ENCODE data around the gene WHRN.

Gene WHRN

DNA sequence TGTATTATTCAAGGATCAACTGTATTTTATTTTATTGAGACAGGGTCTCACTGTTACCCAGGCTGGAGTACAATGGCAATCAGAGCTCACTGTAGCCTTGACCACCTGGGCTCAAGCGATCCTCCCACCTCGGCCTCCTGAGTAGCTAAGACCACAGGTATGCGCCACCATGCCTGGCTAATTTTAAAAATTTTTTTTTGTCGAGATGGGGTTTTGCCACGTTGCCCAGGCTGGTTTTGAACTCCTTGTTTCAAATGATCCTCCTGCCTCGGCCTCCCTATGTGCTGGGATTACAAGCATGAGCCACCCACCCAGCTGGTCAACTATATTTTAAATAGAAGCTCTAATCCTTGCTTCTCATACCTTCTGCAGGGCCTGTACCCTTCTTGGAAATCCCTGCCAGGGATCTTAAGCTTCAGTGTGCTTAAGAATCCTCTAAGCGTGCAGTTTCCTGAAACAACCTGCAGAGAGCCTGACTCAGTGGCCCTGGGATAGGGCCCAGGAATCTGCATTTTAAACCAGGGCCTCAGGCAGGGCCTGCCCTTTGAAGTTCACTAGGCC, 120.4 kb downstream of the WHRN start:
- FAIRE-seq (no peak), DNase-seq (ENCODE audit: low spot score) (peak; percentile 24)

- no peak for FAIRE-seq
These were observed 120.9 kb downstream of the WHRN start for GRCh38 chr9:114384341-114384740.

GRCh38 chr9:114383521-114384231, 121.6 kb downstream of the WHRN start:
- FAIRE-seq (no peak), DNase-seq (ENCODE audit: low spot score) (no peak)

More at GRCh38 chr9:114384341-114384740, 120.9 kb downstream of the WHRN start:
- DNase-seq (ENCODE audit: low spot score): no peak

GRCh38 chr9:114382699-114383520, 122.4 kb downstream of the WHRN start:
- no peak for DNase-seq (ENCODE audit: low spot score)
- no peak for FAIRE-seq

DNA sequence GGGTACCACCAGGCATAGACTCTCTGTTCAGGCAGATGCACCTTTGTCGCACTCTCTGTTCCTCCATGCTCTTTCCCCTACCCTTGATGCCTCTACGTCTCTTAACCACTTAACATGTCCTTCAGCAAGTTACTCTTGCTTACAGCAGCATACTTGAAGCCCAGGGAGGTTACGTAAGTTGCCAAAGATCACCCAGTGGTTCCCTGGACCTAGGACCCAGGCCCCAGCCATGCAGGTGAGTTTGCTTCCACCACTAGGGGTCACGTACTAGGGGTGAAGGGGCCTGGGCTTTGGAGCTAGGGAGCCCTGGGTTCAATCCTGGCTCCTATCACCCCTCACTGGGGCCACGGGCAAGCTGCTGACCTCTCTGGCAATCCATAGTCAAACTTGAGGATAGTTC, 126.4 kb downstream of the WHRN start:
- no peak for DNase-seq (ENCODE audit: low spot score)

DNA sequence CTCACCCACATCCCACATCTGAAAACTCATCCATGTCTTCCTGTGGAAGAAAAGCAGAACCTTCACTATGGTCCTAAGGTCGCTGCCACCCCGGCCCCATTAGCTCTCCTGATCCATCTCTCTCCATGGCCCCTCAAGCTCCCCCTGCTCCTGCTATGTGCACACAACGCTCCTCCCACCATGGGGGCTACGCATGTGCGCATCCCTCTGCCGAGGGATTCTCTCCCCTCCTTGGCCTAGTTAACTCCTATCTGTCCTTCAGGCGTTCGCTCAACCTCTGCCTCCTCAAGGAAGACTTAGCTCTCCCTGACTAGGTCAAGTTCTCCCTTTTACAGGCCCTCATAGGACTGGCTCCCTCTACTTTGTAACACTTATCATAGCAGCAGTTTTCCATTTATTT, 127.3 kb downstream of the WHRN start:
- DNase-seq (ENCODE audit: low spot score): no peak
- FAIRE-seq: no peak

More for the DNA sequence above, 126.4 kb downstream of the WHRN start:
- FAIRE-seq: no peak

DNA sequence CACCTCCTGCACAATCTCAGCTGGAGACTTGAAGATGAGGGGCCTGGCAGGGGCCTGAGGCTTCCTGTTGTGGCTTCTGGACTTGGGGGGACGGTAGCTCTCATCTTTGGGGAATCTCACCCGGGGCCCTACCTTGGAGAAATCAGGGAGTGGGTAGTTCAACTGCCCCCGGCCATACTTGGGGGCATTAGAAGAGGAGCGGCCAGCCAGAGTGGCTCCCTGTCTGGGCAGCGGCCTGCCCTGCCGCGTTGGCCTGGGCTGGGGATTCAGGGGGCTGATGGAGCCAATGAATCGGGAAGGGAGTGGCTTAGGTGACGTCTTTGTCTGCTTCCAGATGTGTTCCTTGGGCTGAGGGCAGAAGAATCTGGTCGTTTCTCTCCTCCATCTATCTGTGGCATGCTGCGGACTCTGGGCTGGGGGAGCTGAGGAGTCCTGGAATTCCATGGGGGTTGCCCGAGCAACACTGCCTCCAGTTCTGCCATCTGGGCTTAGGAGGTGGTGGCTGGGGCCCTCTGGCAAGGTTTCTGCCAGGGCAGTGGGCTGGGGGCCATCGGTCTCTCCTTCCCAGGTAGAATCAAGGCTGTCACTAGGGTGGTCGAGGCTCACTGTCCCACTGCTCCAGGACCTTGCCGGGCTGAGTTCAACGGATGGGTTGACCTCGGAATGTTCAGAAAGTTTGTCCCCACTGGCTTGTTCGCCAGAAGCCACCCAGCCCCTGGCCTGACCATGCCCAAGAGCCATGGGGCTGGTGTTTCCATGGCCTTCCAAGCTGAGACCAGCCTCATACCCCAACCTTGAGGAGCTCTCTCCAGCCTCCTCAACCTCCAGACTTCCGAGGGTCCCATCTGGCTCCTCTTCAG, 128.5 kb downstream of the WHRN start:
- FAIRE-seq: no peak
- no peak for DNase-seq (ENCODE audit: low spot score)

GRCh38 chr9:114375386-114376175, 129.7 kb downstream of the WHRN start:
- FAIRE-seq (no peak), DNase-seq (ENCODE audit: low spot score) (no peak)

DNA sequence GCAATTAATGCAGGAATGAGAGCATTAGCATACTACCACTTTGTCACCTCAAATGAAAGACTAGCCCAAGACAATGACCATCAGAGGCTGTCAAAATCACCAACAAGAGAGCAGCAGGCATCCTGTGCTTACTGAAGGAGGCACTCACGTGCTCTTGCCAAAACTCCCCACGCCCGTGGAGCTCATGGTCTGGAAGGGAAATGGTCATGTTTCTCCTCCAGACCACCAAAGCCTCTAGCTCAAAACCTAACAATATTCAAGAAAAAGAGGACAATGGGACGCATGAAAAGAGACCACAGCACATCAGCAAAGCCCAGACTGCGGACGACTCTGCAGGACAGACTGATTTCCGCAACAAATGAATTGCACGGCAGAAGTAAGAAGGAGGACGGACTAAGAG, 130.3 kb downstream of the WHRN start:
- no peak for FAIRE-seq
- no peak for DNase-seq (ENCODE audit: low spot score)

- DNase-seq (ENCODE audit: low spot score): no peak
- FAIRE-seq: no peak
These were observed 131.1 kb downstream of the WHRN start for GRCh38 chr9:114373960-114374730.

DNA sequence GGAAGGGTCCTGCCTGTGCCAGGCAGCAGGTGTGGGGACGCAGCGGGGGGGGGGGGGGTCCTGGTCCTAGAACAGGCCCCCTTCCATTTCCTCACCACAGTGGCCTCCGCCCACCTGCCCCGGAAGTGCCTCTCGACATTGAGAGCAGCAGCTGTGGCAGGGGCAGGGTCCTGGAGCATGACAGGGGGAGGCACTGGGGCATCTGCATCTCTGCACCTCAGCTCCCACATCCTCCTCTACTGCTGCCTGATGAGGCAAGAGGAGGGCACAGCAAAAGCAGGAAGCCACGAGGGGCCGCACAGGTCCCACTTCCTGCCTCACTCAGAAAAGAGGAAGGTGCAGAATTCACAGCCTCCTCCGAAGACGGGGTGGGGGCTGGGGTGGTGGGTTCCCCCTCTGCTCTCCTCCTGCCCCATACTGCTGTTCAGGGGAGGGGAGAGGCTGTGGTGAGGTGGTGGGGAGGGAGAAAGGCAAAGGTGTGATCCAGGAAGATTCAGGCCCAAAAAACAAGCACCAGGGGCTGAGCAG, 132.3 kb downstream of the WHRN start:
- FAIRE-seq (no peak), DNase-seq (ENCODE audit: low spot score) (peak; percentile 44)

DNA sequence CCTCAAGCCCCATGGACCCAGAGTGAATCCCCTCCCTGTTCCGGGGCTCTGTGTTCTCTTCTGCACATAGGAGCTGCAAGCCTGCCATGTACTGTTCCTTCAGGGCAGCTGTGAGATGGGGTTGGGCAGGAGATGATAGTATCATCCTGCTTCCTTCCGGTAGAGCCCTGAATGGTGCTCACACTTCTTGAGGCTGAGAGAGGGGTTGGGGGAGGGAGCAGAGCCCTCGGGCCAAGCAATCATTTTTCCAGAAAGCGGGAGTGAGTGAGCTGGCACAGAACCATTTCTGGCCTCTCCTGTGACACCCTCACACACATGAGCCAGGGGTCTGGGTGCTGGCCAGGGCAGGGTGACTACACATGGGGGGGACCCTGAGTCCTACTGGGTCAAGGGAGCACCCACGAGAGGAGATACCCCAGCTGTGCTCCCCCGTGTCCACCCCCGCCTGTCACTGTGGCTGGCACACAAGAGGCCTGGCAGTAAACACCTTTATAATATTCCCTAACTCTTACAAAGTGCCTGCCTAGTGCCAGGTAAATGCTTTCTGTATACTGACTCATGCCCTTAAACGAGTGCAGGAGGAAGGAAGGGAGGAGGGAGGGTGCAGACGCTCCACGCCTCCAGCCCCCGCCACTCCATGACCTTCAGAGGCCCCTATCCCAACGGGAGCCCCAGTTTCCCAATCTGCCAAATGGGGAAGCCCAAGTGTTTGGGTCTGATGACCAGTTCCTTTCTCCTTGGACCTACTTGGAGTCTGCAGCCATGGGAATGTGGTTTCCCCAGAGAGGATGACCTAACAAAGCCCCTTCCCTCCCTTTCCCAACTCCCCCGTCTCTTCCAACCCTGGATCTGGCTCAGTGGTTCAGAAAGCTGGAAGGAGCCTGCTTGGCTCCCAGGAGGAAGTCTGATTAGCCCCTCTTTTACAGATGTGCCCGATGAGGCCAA, 133.0 kb downstream of the WHRN start:
- DNase-seq (ENCODE audit: low spot score) (peak; percentile 78), FAIRE-seq (peak; percentile 87)

GRCh38 chr9:114371343-114371944, 133.8 kb downstream of the WHRN start:
- no peak for FAIRE-seq
- DNase-seq (ENCODE audit: low spot score): no peak

DNA sequence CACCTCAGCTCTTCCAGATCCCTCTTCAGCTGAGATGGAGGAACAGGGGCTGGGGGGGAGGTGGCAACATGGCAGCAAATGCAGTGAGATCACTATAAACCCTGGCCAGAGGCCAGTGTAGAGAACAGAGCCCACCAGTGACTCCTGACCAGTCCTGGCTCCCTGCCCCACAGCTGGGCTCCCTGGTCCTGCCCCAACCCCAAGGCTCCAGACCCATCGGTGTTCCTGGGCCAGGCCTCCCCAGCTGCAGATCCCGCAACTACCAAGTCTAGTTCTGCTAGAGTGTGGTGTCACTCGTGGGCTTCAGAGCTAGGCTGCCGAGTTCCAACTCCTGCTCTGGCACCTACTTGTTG, 134.3 kb downstream of the WHRN start:
- no peak for DNase-seq (ENCODE audit: low spot score)
- no peak for FAIRE-seq

DNA sequence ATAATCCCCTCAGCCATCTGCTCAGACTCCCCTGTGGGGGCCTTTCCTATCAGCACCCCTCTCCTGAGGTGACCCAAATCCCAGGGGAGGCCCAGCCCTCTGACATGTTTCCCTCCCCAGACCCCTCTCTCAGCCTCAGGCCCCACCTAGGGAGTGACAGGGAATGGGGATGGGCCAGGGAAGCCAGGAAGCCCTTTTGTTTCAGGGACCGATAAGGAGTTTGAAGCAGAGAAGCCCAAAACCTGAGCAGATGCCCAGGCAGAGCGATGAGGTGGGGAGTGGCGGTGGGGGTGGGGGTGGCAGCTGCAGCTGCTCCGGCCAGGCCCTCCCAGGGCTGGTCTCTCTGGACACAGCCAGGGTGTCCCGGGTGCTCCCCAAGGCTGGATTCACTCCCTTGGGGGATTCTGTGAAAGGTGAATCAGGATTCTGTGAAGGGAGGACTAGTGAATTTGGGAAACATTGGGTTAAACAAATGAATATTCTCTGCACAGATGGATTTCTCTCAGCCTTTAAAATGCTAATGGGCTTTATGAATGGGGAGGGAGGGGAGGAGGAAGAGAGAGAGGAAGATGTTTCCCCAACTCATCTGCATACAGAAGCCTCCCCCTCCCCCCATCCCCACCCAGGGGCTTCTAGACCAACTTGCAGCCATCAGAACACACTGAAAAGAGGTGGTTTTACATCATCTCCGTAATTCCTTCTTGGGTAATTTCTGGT, 134.9 kb downstream of the WHRN start:
- DNase-seq (ENCODE audit: low spot score) (no peak), FAIRE-seq (no peak)

DNA sequence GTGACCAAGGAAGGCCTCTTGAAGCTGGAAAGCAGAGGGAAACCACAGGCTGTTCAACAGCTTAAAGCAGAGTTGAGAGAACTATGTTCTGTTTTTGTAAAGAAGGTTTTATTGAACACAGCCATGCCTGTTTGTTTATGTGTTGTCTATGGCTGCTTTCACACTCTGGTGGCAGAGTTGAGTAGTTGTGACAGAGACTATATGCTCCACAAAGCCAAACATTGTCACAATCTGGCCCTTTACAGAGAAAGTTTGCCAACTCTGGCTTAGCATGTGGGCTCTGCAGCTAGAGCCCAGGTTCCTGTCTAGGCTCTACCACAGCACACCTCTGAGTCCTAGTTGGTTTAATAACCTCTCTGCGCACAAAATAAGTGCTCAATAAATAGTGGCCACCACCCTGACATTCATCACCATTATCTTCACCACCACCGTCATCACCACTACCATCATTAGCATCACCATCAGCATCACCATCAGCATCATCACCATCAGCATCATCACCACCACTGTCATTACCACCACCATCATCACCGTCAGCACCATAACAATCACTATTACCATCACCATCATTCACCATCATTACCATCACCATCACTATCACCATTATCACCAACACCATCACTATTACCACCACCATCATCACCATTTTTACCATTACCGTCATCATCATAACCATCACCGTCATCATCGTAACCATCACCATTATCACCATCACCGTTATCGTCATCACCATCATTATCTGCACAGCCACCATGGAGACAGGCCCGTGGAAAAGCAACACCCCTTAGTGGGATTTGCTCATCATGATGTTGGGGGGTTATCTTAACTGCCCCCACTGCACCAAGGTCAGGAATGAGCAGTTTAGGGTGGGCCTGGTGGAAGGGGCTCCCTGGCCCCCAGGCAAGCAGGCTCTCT, 135.8 kb downstream of the WHRN start:
- no peak for FAIRE-seq
- no peak for DNase-seq (ENCODE audit: low spot score)

Measured in RCC 7860 (cell line).